H9 (cell line): Measurements from ENCODE around the gene IQCM. TPM values are rescaled to one million over a fixed set of nuclear protein-coding genes. Genes with fewer than 3 reads are reported as not detected.

ENCODE experiments used
- DNase-seq: peaks from one replicate; pipeline ENCODE4 v3.0.0-alpha.2; 2017
- H2AFZ ChIP-seq: one replicate; pipeline ENCODE4 v1.6.1; 2013; ENCODE audit warnings: mild to moderate bottlenecking, low read length, control low read depth, moderate library complexity
- H2AK5ac ChIP-seq: 2 replicates; pipeline ENCODE4 v1.6.1; 2013; ENCODE audit warnings: low read length, control low read depth, mixed read lengths; ENCODE audit not compliant: insufficient read length
- H2BK120ac ChIP-seq: one replicate; pipeline ENCODE4 v1.6.1; 2013; ENCODE audit warnings: low read depth, mild to moderate bottlenecking, low read length, control low read depth, inconsistent platforms; ENCODE audit not compliant: poor library complexity, severe bottlenecking
- H2BK12ac ChIP-seq: 2 replicates; pipeline ENCODE4 v1.6.1; 2013; ENCODE audit warnings: low read length, control low read depth, mixed read lengths, low read depth; ENCODE audit not compliant: insufficient read length
- H2BK15ac ChIP-seq: 2 replicates; pipeline ENCODE4 v1.6.1; 2013; ENCODE audit warnings: low read depth, low read length, control low read depth
- H2BK20ac ChIP-seq: one replicate; pipeline ENCODE4 v1.6.1; 2013; ENCODE audit warnings: low read depth, mild to moderate bottlenecking, low read length, control low read depth, inconsistent platforms; ENCODE audit not compliant: poor library complexity, severe bottlenecking
- H2BK5ac ChIP-seq: 2 replicates; pipeline ENCODE4 v1.6.1; 2013; ENCODE audit warnings: low read length, control low read depth, mixed read lengths; ENCODE audit not compliant: insufficient read length
- H3K14ac ChIP-seq: 2 replicates; pipeline ENCODE4 v1.6.1; 2013; ENCODE audit warnings: low read length, control low read depth; ENCODE audit not compliant: insufficient read depth
- H3K18ac ChIP-seq: 2 replicates; pipeline ENCODE4 v1.6.1; 2013; ENCODE audit warnings: low read depth, mild to moderate bottlenecking, mixed read lengths, low read length, control low read depth; ENCODE audit not compliant: insufficient read length
- H3K23ac ChIP-seq: 2 replicates; pipeline ENCODE4 v1.6.1; 2013; ENCODE audit warnings: low read length, control low read depth, mixed read lengths, low read depth; ENCODE audit not compliant: insufficient read length
- H3K23me2 ChIP-seq: 2 replicates; pipeline ENCODE4 v1.6.1; 2013; ENCODE audit warnings: low read depth, mild to moderate bottlenecking, mixed read lengths, low read length, control low read depth; ENCODE audit not compliant: insufficient read length, poor library complexity, severe bottlenecking
- H3K27ac ChIP-seq: 2 replicates; pipeline ENCODE4 v1.5.1; 2013; ENCODE audit warnings: low read length, control low read depth, mixed read lengths, low read depth; ENCODE audit not compliant: insufficient read length
- H3K27me3 ChIP-seq: 2 replicates; pipeline ENCODE4 v1.6.1; 2013; ENCODE audit warnings: low read length, control low read depth, inconsistent platforms; ENCODE audit not compliant: insufficient read depth
- H3K4ac ChIP-seq: 2 replicates; pipeline ENCODE4 v1.6.1; 2013; ENCODE audit warnings: low read depth, mild to moderate bottlenecking, control low read depth, inconsistent platforms, low read length, moderate library complexity
- H3K4me1 ChIP-seq: 2 replicates; pipeline ENCODE4 v1.6.1; 2013; ENCODE audit warnings: low read length, control low read depth, inconsistent platforms; ENCODE audit not compliant: insufficient read depth
- H3K4me2 ChIP-seq: 2 replicates; pipeline ENCODE4 v1.6.1; 2013; ENCODE audit warnings: low read length, control low read depth, mixed read lengths; ENCODE audit not compliant: insufficient read length, insufficient read depth
- H3K56ac ChIP-seq: 2 replicates; pipeline ENCODE4 v1.6.1; 2013; ENCODE audit warnings: low read depth, mild to moderate bottlenecking, mixed read lengths, low read length, control low read depth; ENCODE audit not compliant: insufficient read length
- H3K79me1 ChIP-seq: 2 replicates; pipeline ENCODE4 v1.6.1; 2013; ENCODE audit warnings: low read depth, mild to moderate bottlenecking, moderate library complexity, low read length, control low read depth, inconsistent platforms; ENCODE audit not compliant: insufficient read depth, poor library complexity, severe bottlenecking
- H3K79me2 ChIP-seq: 2 replicates; pipeline ENCODE4 v1.6.1; 2013; ENCODE audit warnings: low read length, control low read depth, inconsistent platforms; ENCODE audit not compliant: insufficient read depth
- H3K9ac ChIP-seq: 2 replicates; pipeline ENCODE4 v1.6.1; 2013; ENCODE audit warnings: low read length, control low read depth, mixed read lengths; ENCODE audit not compliant: insufficient read length; ENCODE audit errors: extremely low read depth
- H3K9me3 ChIP-seq: one replicate; pipeline ENCODE4 v1.6.1; 2013; ENCODE audit warnings: low read depth, low read length, inconsistent platforms; ENCODE audit not compliant: control insufficient read depth
- H3T11ph ChIP-seq: one replicate; pipeline ENCODE4 v1.6.1; 2013; ENCODE audit warnings: mild to moderate bottlenecking, low read length, control low read depth, inconsistent platforms
- H4K20me1 ChIP-seq: one replicate; pipeline ENCODE4 v1.6.1; 2013; ENCODE audit not compliant: control insufficient read depth, insufficient read length, insufficient read depth
- H4K5ac ChIP-seq: 2 replicates; pipeline ENCODE4 v1.6.1; 2013; ENCODE audit warnings: low read depth, mild to moderate bottlenecking, mixed read lengths, low read length, control low read depth; ENCODE audit not compliant: insufficient read length
- H4K8ac ChIP-seq: replicated peaks from 2 replicates; pipeline ENCODE4 v1.6.1; 2013; ENCODE audit warnings: low read length, control low read depth, mixed read lengths, low read depth; ENCODE audit not compliant: insufficient read length
- H4K91ac ChIP-seq: 2 replicates; pipeline ENCODE4 v1.6.1; 2013; ENCODE audit warnings: low read depth, mild to moderate bottlenecking, moderate library complexity, mixed read lengths, low read length, control low read depth; ENCODE audit not compliant: insufficient read length
- H3K27ac Mint-ChIP-seq, 3 experiments: 2 replicates in 2 of 3; 3 replicates in 1 of 3; pipeline ENCODE4 v1.8.0; 2020 to 2021; ENCODE audit warnings: mixed read lengths in 3 of 3, mild to moderate bottlenecking in 1 of 3, moderate library complexity in 1 of 3
- H3K27me3 Mint-ChIP-seq: 2 replicates; pipeline ENCODE4 v1.8.0; 2021; ENCODE audit warnings: low read depth, mild to moderate bottlenecking, moderate library complexity, mixed read lengths
- H3K36me3 Mint-ChIP-seq, 3 experiments: 2 replicates in 2 of 3; 3 replicates in 1 of 3; pipeline ENCODE4 v1.8.0; 2020 to 2021; ENCODE audit warnings: low read depth in 3 of 3, mixed read lengths in 3 of 3; ENCODE audit not compliant: insufficient read depth in 1 of 3
- H3K4me1 Mint-ChIP-seq, 2 experiments: 2 replicates each; pipeline ENCODE4 v1.8.0; 2020; ENCODE audit warnings: mixed read lengths in 2 of 2
- H3K4me3 Mint-ChIP-seq, 2 experiments: 2 replicates in 1 of 2; 3 replicates in 1 of 2; pipeline ENCODE4 v1.8.0; 2020 to 2021; ENCODE audit warnings: mild to moderate bottlenecking in 2 of 2, mixed read lengths in 2 of 2, moderate library complexity in 1 of 2
- H3K9me3 Mint-ChIP-seq, 2 experiments: 2 replicates in 1 of 2; 3 replicates in 1 of 2; pipeline ENCODE4 v1.8.0; 2020; ENCODE audit warnings: mild to moderate bottlenecking in 2 of 2, mixed read lengths in 2 of 2, moderate library complexity in 1 of 2
- CTCF ChIP-seq: fragments of 200-600 bp; sonication (generic); conservative IDR thresholded peaks from 3 replicates; pipeline ENCODE4 v1.8.0; 2021; ENCODE audit warnings: antibody characterized with exemption, mild to moderate bottlenecking
- WGBS: extraction: QIAGEN DNeasy Blood & Tissue Kit; methylation state at CpG from one replicate; pipeline ENCODE4 v1.1.7; 2013; ENCODE audit warnings: missing lambda C conversion rate, low lambda C conversion rate, mixed read lengths; ENCODE audit not compliant: insufficient read length; ENCODE audit errors: extremely low coverage; 5-methylcytosine and 5-hydroxymethylcytosine counted together
- total RNA-seq: library from RNA; stranded (reverse); gene quantifications from 2 replicates; pipeline ENCODE4 v1.2.1, GENCODE V29; 2021

The IQCM gene
- total RNA-seq, 1 experiment from 2014 or later: 0.15 TPM

- peaks cover 4 to 5% of the 10 kb centered on the region in 2 experiments; a peak in 1 of 4 replicates for H3K4me1 Mint-ChIP-seq
- Histone ChIP-seq H2BK12ac (no peak overlapping the region), H3K9me3 (no peaks in the 10 kb centered on the region), H3K4me1 (no peaks in the 10 kb centered on the region), H2AFZ (no peak overlapping the region), H3K56ac (no peak overlapping the region), H2BK5ac (no peak overlapping the region), H3K18ac (no peak overlapping the region), H3K9ac (no peak overlapping the region), H3K23me2 (no peaks in the 10 kb centered on the region), H4K91ac (no peak overlapping the region), H4K5ac (no peak overlapping the region), H3K27me3 (no peaks in the 10 kb centered on the region), H4K8ac (no peak overlapping the region), H2BK15ac (no peak overlapping the region), H2BK20ac (no peak overlapping the region), H3K23ac (no peak overlapping the region), H3K4ac (no peak overlapping the region), H3T11ph (no peak overlapping the region), H4K20me1 (no peaks in the 10 kb centered on the region), H3K79me2 (no peaks in the 10 kb centered on the region), H3K4me2 (no peak overlapping the region), H3K27ac (no peak overlapping the region), H3K14ac (no peak overlapping the region), H2BK120ac (no peak overlapping the region), H2AK5ac (no peak overlapping the region), H3K79me1 (no peaks in the 10 kb centered on the region)
- no peaks in the 10 kb centered on the region for H3K27me3 Mint-ChIP-seq
- no peak for TF ChIP-seq CTCF
- DNase-seq: no peak
- H3K4me3 Mint-ChIP-seq: no peak overlapping the region
- H3K36me3 Mint-ChIP-seq: peaks cover 0 to 2% (median 0%) of the 10 kb centered on the region in 3 experiments; a peak in 1 of 7 replicates
- no peak overlapping the region; a peak in 1 of 7 replicates for H3K27ac Mint-ChIP-seq
- H3K9me3 Mint-ChIP-seq: peaks cover 0 to 2% of the 10 kb centered on the region in 2 experiments; a peak in 1 of 5 replicates
- WGBS: no CpG with 5 or more reads among the region's 1 CpG
Observed at GRCh38 chr4:149838036-149838435, 22.4 kb upstream of the IQCM start.
